Parathyroid adenoma (tissue), 2 donors: Measurements from ENCODE around the gene ASAP2.

Experiments used
- H2AFZ ChIP-seq: fragments of 300-600 bp; sonication (generic); one replicate; pipeline ENCODE4 v1.7.0; 2017; ENCODE audit warnings: antibody characterized with exemption, mild to moderate bottlenecking
- H3K27ac ChIP-seq: fragments of 300-600 bp; sonication (generic); one replicate; pipeline ENCODE4 v1.7.0; 2017
- H3K27me3 ChIP-seq: fragments of 300-600 bp; sonication (generic); one replicate; pipeline ENCODE4 v1.7.0; 2017; ENCODE audit warnings: low read length; ENCODE audit not compliant: control insufficient read depth, insufficient read depth
- H3K36me3 ChIP-seq: fragments of 300-600 bp; sonication (generic); one replicate; pipeline ENCODE4 v1.7.0; 2017; ENCODE audit warnings: low read length; ENCODE audit not compliant: control insufficient read depth, insufficient read depth
- H3K4me1 ChIP-seq: fragments of 300-600 bp; sonication (generic); one replicate; pipeline ENCODE4 v1.7.0; 2017; ENCODE audit warnings: control low read depth
- H3K4me2 ChIP-seq: fragments of 300-600 bp; sonication (generic); one replicate; pipeline ENCODE4 v1.7.0; 2017; ENCODE audit warnings: low read length
- H3K4me3 ChIP-seq: fragments of 300-600 bp; sonication (generic); one replicate; pipeline ENCODE4 v1.7.0; 2017; ENCODE audit warnings: low read depth, low read length
- H3K79me2 ChIP-seq: fragments of 300-600 bp; sonication (generic); one replicate; pipeline ENCODE4 v1.7.0; 2017; ENCODE audit warnings: control low read depth
- H3K9ac ChIP-seq: fragments of 300-600 bp; sonication (generic); one replicate; pipeline ENCODE4 v1.7.0; 2017; ENCODE audit warnings: mild to moderate bottlenecking
- H3K9me3 ChIP-seq: fragments of 300-600 bp; sonication (generic); one replicate; pipeline ENCODE4 v1.7.0; 2017; ENCODE audit warnings: low read length; ENCODE audit not compliant: control insufficient read depth
- CTCF ChIP-seq: fragments of 300-600 bp; sonication (generic); IDR thresholded peaks from one replicate; pipeline ENCODE4 v1.7.0; 2017; ENCODE audit warnings: antibody characterized with exemption, mild to moderate bottlenecking
- donor health status: primary hyperparathyroidism.

ASAP2 gene

GRCh38 chr2:9210030-9210429 is 3.4 kb downstream of the ASAP2 start:
- H3K9ac ChIP-seq = no peak overlapping the region
- TF ChIP-seq CTCF = no peak
- no peak overlapping the region for H3K27ac ChIP-seq
- H3K27me3 ChIP-seq = no peaks in the 10 kb centered on the region
- peaks cover 30% of the 10 kb centered on the region for H3K79me2 ChIP-seq
- H3K4me2 ChIP-seq = no peak overlapping the region
- H3K4me3 ChIP-seq = no peak overlapping the region
- no peaks in the 10 kb centered on the region for H3K36me3 ChIP-seq
- H3K9me3 ChIP-seq = no peaks in the 10 kb centered on the region
- H2AFZ ChIP-seq = no peak overlapping the region
- H3K4me1 ChIP-seq = no peaks in the 10 kb centered on the region

- TF ChIP-seq CTCF = no peak
- Histone ChIP-seq H3K27ac (peak overlapping the region; percentile 9), H3K4me3 (no peak overlapping the region), H3K4me1 (no peaks in the 10 kb centered on the region), H3K9ac (no peak overlapping the region), H3K36me3 (no peaks in the 10 kb centered on the region), H3K9me3 (no peaks in the 10 kb centered on the region), H3K27me3 (no peaks in the 10 kb centered on the region), H3K79me2 (peaks cover 31% of the 10 kb centered on the region), H3K4me2 (no peak overlapping the region), H2AFZ (no peak overlapping the region)
Observed at GRCh38 chr2:9211496-9211895, 4.9 kb downstream of the ASAP2 start.

- Histone ChIP-seq H3K27me3 (no peaks in the 10 kb centered on the region), H3K4me2 (no peak overlapping the region), H3K27ac (peak overlapping the region; percentile 9), H3K4me1 (no peaks in the 10 kb centered on the region), H3K4me3 (no peak overlapping the region), H3K9ac (no peak overlapping the region), H3K9me3 (no peaks in the 10 kb centered on the region), H2AFZ (no peak overlapping the region), H3K79me2 (peaks cover 34% of the 10 kb centered on the region), H3K36me3 (no peaks in the 10 kb centered on the region)
- no peak for TF ChIP-seq CTCF
Observed at GRCh38 chr2:9212010-9212635, 5.5 kb downstream of the ASAP2 start.

GRCh38 chr2:9212661-9213411 is 6.2 kb downstream of the ASAP2 start:
- Histone ChIP-seq H3K36me3 (no peaks in the 10 kb centered on the region), H3K4me1 (no peaks in the 10 kb centered on the region), H2AFZ (no peak overlapping the region), H3K27ac (no peak overlapping the region), H3K79me2 (peaks cover 36% of the 10 kb centered on the region), H3K27me3 (no peaks in the 10 kb centered on the region), H3K9ac (no peak overlapping the region), H3K9me3 (no peaks in the 10 kb centered on the region), H3K4me3 (no peak overlapping the region), H3K4me2 (no peak overlapping the region)
- no peak for TF ChIP-seq CTCF
